ENCODE data around the gene ECT2L.

GRCh38 chr6:138923561-138923960 is 127.7 kb downstream of the ECT2L start:
- TF ChIP-seq EZH2 (IDR thresholded peaks at IDR 0.05; ENCODE audit: borderline replicate concordance, low read length) = no peak
- TF ChIP-seq CTCF (IDR thresholded peaks at IDR 0.05; ENCODE audit: low read length) = no peak
